Measurements from ENCODE around the gene YPEL1.
"Not testable (repeated sequence)": the region's sequence is repeated elsewhere in the genome, so short reads cannot be mapped to it uniquely, and the experiment has no call there.

YPEL1 gene

DNA sequence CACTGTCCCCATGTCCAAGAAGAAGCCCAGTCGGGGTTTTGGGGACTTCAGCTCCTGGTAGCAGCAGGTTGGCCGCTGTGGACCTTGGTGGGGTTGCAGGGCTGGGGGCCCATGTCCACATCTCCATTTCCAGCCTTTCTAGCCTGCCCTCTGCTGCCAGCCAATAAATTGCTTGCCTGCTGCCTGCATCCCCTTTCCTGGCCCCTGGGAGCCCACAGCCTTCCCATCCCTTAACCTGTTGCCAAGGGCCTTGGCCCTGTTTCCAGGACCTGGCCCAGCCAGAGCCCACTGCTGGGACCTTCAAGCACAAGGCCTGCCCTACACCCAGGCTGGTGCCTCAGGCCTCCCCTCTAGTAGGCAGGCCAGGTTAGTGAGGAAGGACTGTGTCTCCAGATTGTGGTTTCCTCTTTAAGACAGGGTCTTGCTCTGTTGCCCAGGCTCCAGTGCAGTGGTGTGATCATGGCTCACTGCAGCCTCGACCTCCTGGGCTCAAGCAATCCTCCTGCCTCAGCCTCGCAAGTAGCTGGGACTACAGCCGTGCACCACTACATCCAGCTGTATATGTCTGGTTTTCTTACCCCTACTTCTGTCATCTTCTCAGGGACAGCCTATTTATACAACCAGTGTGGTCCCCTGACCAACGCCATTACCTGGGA is 40.0 kb downstream of the YPEL1 start:
- Histone ChIP-seq H3K4me1 (ENCODE audit: control insufficient read depth in 1 of 2, insufficient read depth in 2 of 2, low read length in 2 of 2) (peaks cover 0 to 11% of the 10 kb centered on the region in 2 donors), H3K27ac (ENCODE audit: low read length) (no peak overlapping the region), H3K27me3 (ENCODE audit: low read depth, low read length) (no peaks in the 10 kb centered on the region), H3K9me3 (ENCODE audit: control insufficient read depth in 1 of 2, low read length in 2 of 2) (no peaks in the 10 kb centered on the region), H3K4me3 (ENCODE audit: low read depth in 1 of 2, low read length in 2 of 2) (no peak overlapping the region), H3K36me3 (ENCODE audit: control insufficient read depth in 1 of 2, insufficient read depth in 2 of 2, low read length in 2 of 2) (peaks cover 29 to 61% of the 10 kb centered on the region in 2 donors)

DNA sequence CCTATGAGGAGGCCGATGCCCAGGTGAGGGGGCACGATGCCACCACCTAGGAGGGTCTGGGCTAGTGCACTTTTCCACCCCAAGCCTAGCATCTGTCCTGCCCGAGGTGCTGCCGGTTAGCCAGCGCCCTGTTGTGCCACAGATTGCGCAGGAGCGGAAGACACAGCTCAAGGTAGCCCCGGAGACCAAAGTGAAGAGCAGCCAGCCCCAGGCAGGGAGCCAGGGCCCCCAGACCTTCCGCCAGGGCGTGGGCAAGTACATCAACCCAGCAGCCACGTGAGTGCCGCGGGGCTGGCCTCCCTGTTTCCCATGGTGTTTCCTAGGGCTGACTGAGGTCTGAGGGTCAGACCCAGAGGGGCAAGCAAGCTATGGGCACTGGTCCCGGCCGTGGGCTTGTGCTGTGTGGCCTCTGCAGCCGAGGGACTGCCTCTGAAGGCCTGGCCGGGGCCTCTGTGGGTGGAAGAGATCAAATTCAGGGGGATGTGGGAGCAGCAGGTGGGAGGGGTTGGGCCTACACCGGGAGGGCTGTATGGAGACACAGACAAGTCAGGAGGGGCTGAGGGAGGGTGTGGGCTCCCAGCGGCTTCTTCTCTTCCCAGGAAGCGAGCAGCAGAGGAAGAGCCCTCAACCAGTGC is 40.7 kb downstream of the YPEL1 start:
- peaks cover 0 to 11% of the 10 kb centered on the region in 2 donors for H3K4me1 ChIP-seq (ENCODE audit: control insufficient read depth in 1 of 2, insufficient read depth in 2 of 2, low read length in 2 of 2)
- H3K4me3 ChIP-seq (ENCODE audit: low read depth in 1 of 2, low read length in 2 of 2): no peak overlapping the region
- H3K9me3 ChIP-seq (ENCODE audit: control insufficient read depth in 1 of 2, low read length in 2 of 2): no peaks in the 10 kb centered on the region
- H3K27ac ChIP-seq (ENCODE audit: low read length): no peak overlapping the region
- H3K27me3 ChIP-seq (ENCODE audit: low read depth, low read length): no peaks in the 10 kb centered on the region
- peaks cover 29 to 61% of the 10 kb centered on the region in 2 donors for H3K36me3 ChIP-seq (ENCODE audit: control insufficient read depth in 1 of 2, insufficient read depth in 2 of 2, low read length in 2 of 2)

DNA sequence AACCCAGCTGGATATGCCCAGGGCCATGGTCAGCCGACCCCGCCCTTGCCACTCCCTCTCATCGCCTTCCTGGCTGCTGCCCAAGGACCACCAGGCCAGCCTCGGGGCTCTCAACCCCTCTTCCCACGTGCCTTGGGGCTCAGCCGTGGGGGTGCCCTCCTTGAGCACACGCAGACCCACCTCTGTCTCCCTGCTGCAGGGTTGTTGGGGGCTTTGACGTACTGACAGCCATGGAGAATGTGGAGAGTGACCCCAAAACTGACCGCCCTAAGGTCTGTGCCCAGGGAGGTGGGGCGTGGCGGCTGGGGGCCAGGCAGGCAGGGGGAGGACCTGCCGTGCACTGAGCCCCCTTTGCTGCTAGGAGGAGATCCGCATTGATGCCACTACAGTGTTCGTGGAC is 41.2 kb downstream of the YPEL1 start:
- Histone ChIP-seq H3K4me3 (ENCODE audit: low read depth in 1 of 2, low read length in 2 of 2) (no peak overlapping the region), H3K9me3 (ENCODE audit: control insufficient read depth in 1 of 2, low read length in 2 of 2) (no peaks in the 10 kb centered on the region), H3K36me3 (ENCODE audit: control insufficient read depth in 1 of 2, insufficient read depth in 2 of 2, low read length in 2 of 2) (peaks cover 29 to 66% of the 10 kb centered on the region in 2 donors)

DNA sequence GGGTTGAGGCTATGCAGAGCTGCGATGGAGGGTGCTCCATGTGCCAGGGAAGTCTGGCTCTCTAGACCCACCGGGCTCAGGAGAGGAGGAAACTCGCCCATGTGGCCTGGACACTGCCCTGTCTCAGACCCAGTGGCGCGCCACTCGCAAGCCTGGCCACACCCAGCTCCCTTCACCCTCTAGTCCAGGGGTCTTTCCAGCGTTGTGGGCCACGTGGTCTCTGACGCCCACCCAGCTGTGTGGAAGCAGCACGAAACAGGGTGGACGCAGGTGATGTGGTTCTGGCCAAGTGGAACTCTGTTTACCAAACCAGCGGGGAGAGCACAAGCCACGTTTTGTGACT is 41.6 kb downstream of the YPEL1 start:
- no peaks in the 10 kb centered on the region for H3K9me3 ChIP-seq (ENCODE audit: control insufficient read depth in 1 of 2, low read length in 2 of 2)
- H3K27me3 ChIP-seq (ENCODE audit: low read depth, low read length): no peaks in the 10 kb centered on the region
- H3K27ac ChIP-seq (ENCODE audit: low read length): no peak overlapping the region
- no peak overlapping the region for H3K4me3 ChIP-seq (ENCODE audit: low read depth in 1 of 2, low read length in 2 of 2)
- peaks cover 29 to 68% of the 10 kb centered on the region in 2 donors for H3K36me3 ChIP-seq (ENCODE audit: control insufficient read depth in 1 of 2, insufficient read depth in 2 of 2, low read length in 2 of 2)
- H3K4me1 ChIP-seq (ENCODE audit: control insufficient read depth in 1 of 2, insufficient read depth in 2 of 2, low read length in 2 of 2): peaks cover 0 to 7% of the 10 kb centered on the region in 2 donors

More for the DNA sequence above, 41.2 kb downstream of the YPEL1 start:
- Histone ChIP-seq H3K4me1 (ENCODE audit: control insufficient read depth in 1 of 2, insufficient read depth in 2 of 2, low read length in 2 of 2) (peaks cover 0 to 11% of the 10 kb centered on the region in 2 donors), H3K27ac (ENCODE audit: low read length) (no peak overlapping the region), H3K27me3 (ENCODE audit: low read depth, low read length) (no peaks in the 10 kb centered on the region)

DNA sequence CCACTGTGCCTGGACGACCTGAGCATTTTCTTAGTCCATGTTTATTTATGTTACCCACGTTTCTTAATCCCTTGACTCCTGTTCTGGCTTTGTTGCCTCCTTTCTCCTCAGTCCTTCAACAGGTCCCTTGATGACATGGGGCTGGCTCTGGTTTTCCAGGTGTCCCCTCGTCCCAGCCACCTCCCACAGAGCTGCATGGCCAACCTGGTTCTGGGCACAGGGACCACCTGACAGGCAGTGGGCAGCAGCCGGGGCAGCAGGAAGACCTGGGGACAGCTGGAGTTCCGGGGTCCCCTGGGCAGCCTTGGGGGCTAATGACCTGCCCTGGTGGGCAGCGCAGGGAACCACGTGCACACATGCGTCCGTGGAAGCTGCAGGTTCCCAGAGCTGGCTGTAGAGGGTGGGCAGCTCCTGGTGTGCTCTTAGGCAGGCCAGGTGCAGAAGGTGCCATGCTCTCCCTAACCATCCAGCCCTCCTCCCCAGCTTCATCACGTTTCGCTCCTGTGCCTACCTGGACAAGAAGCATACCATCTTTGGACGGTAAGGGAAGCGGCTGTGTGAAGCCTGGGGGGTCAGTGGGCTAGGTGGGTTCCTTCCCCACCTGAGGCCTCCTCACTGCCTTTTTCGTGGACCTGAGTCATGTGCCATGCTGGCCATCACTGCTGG is 42.1 kb downstream of the YPEL1 start:
- H3K4me1 ChIP-seq (ENCODE audit: control insufficient read depth in 1 of 2, insufficient read depth in 2 of 2, low read length in 2 of 2): peaks cover 0 to 2% of the 10 kb centered on the region in 2 donors
- no peak overlapping the region for H3K4me3 ChIP-seq (ENCODE audit: low read depth in 1 of 2, low read length in 2 of 2)
- H3K27me3 ChIP-seq (ENCODE audit: low read depth, low read length): no peaks in the 10 kb centered on the region
- H3K9me3 ChIP-seq (ENCODE audit: control insufficient read depth in 1 of 2, low read length in 2 of 2): no peaks in the 10 kb centered on the region
- H3K36me3 ChIP-seq (ENCODE audit: control insufficient read depth in 1 of 2, insufficient read depth in 2 of 2, low read length in 2 of 2): peaks cover 29 to 68% of the 10 kb centered on the region in 2 donors
- H3K27ac ChIP-seq (ENCODE audit: low read length): no peak overlapping the region

DNA sequence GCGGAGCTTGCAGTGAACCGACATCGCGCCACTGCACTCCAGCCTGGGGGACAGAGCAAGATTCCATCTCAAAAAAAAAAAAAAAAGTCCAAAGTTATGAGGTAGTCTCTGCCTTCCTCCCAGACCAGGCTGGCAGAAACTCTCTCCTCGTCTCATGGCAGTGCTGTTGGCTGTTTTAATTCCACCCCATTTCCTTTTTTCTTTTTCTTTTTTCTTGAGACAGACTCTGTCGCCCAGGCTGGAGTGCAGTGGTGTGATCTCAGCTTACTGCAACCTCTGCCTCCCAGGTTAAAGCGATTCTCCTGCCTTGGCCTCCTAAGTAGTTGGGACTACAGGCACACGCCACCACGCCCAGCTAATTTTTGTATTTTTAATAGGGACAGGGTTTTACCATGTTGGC is 42.7 kb downstream of the YPEL1 start:
- H3K36me3 ChIP-seq (ENCODE audit: control insufficient read depth in 1 of 2, insufficient read depth in 2 of 2, low read length in 2 of 2): peaks cover 29 to 72% of the 10 kb centered on the region in 2 donors
- not testable (repeated sequence) for H3K4me1 ChIP-seq (ENCODE audit: control insufficient read depth in 1 of 2, insufficient read depth in 2 of 2, low read length in 2 of 2); H3K9me3 ChIP-seq (ENCODE audit: control insufficient read depth in 1 of 2, low read length in 2 of 2); H3K27me3 ChIP-seq (ENCODE audit: low read depth, low read length); H3K4me3 ChIP-seq (ENCODE audit: low read depth in 1 of 2, low read length in 2 of 2); H3K27ac ChIP-seq (ENCODE audit: low read length)

DNA sequence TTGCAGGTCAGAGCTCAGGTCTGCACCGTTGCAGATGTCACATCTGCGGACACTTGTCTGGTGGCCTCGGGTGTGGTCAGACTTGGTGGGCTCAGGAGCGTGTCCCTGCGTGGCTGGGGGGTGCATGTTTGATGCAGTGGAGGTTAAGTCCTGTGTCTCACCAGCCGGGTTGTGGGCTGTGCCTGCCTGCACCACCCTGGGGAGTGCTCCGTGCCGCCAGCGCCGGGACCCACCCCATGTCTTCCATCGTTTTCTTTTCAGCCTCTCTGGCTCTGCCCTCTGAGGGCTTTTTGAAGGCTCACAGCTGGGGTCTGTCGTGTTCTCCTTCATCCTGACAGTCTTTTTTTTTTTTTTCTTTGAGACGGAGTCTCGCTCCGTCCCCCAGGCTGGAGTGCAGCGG is 43.8 kb downstream of the YPEL1 start:
- Histone ChIP-seq H3K36me3 (ENCODE audit: control insufficient read depth in 1 of 2, insufficient read depth in 2 of 2, low read length in 2 of 2) (peaks cover 29 to 72% of the 10 kb centered on the region in 2 donors), H3K4me1 (ENCODE audit: control insufficient read depth in 1 of 2, insufficient read depth in 2 of 2, low read length in 2 of 2) (no peaks in the 10 kb centered on the region), H3K27me3 (ENCODE audit: low read depth, low read length) (no peaks in the 10 kb centered on the region), H3K9me3 (ENCODE audit: control insufficient read depth in 1 of 2, low read length in 2 of 2) (no peaks in the 10 kb centered on the region), H3K4me3 (ENCODE audit: low read depth in 1 of 2, low read length in 2 of 2) (no peak overlapping the region), H3K27ac (ENCODE audit: low read length) (no peak overlapping the region)

DNA sequence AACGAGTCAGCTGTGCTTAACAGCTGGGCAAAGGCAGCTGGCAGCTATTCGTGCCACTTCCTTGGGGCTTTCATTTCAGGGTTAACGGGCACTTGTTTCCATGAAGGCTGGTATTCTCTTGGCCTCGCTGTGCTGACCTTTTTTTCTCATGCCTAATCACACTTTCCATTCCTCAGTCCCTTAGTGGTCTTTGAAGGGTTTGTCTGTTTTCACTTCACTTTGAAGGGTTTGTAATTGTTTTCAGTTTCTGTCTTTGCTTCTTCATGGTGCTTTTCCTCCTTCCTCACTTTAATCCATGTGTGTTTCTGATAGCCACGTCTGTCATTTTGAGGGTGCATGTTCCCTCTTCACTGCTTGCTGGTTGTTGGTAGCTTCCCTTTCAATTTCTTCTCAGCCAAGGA is 45.2 kb downstream of the YPEL1 start:
- H3K27me3 ChIP-seq (ENCODE audit: low read depth, low read length): no peaks in the 10 kb centered on the region
- H3K9me3 ChIP-seq (ENCODE audit: control insufficient read depth in 1 of 2, low read length in 2 of 2): no peaks in the 10 kb centered on the region
- no peak overlapping the region for H3K27ac ChIP-seq (ENCODE audit: low read length)
- H3K4me1 ChIP-seq (ENCODE audit: control insufficient read depth in 1 of 2, insufficient read depth in 2 of 2, low read length in 2 of 2): no peaks in the 10 kb centered on the region
- H3K36me3 ChIP-seq (ENCODE audit: control insufficient read depth in 1 of 2, insufficient read depth in 2 of 2, low read length in 2 of 2): peaks cover 21 to 73% of the 10 kb centered on the region in 2 donors
- H3K4me3 ChIP-seq (ENCODE audit: low read depth in 1 of 2, low read length in 2 of 2): no peak overlapping the region

DNA sequence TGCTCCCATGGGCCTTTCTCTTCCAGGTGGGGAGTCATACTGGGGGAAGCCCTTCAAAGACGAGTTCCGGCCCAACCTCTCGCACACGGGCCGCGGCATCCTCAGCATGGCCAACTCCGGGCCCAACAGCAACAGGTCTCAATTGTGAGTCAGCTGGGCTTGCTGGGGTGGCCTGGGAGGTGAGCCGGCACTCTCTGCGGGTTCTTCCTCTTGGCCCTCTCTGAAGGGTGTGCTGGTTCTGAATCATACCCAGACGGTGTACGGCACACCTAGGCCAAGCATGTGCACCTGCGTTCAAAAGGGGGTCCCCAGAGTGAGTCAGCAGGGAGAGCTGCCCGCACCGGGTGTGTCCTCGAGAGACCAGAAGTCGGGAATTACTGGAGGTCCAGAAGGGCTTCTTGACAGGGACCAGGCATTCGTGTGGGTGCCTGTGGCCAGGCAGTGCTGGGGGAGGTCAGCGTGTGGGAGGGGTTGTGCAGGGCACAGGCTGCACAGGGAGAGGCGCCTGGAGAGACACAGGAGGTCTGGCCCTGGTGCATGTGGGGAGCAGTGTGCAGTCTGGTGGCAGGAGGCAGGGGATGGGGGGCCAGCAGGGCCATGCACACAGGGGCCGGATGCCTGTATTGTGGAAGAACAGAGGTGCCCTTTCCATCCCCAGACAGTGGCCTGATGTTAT is 46.8 kb downstream of the YPEL1 start:
- Histone ChIP-seq H3K36me3 (ENCODE audit: control insufficient read depth in 1 of 2, insufficient read depth in 2 of 2, low read length in 2 of 2) (peaks cover 19 to 67% of the 10 kb centered on the region in 2 donors), H3K27me3 (ENCODE audit: low read depth, low read length) (no peaks in the 10 kb centered on the region), H3K9me3 (ENCODE audit: control insufficient read depth in 1 of 2, low read length in 2 of 2) (no peaks in the 10 kb centered on the region), H3K27ac (ENCODE audit: low read length) (no peak overlapping the region), H3K4me1 (ENCODE audit: control insufficient read depth in 1 of 2, insufficient read depth in 2 of 2, low read length in 2 of 2) (no peaks in the 10 kb centered on the region), H3K4me3 (ENCODE audit: low read depth in 1 of 2, low read length in 2 of 2) (no peak overlapping the region)

DNA sequence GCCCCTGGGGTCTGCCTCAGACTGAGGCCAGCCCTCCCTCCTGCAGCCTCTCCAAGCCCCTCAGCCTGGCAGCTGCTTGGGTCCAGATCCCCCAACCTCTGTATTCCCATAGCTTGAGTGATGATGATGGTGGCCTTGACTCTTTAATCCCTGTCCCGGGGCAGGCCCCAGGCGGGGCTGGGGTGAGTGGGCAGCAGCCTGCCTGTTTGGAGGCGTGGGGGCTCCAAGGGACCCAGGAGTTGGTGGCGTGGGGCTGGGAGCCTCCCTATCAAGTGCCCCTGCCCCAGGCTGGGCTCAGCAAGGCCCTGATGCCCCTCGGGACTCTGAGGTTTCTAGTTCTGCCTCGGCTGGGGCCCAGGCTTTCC is 47.3 kb downstream of the YPEL1 start:
- H3K9me3 ChIP-seq (ENCODE audit: control insufficient read depth in 1 of 2, low read length in 2 of 2): no peaks in the 10 kb centered on the region
- H3K27ac ChIP-seq (ENCODE audit: low read length): no peak overlapping the region
- H3K4me1 ChIP-seq (ENCODE audit: control insufficient read depth in 1 of 2, insufficient read depth in 2 of 2, low read length in 2 of 2): no peaks in the 10 kb centered on the region
- no peak overlapping the region for H3K4me3 ChIP-seq (ENCODE audit: low read depth in 1 of 2, low read length in 2 of 2)
- peaks cover 14 to 65% of the 10 kb centered on the region in 2 donors for H3K36me3 ChIP-seq (ENCODE audit: control insufficient read depth in 1 of 2, insufficient read depth in 2 of 2, low read length in 2 of 2)
- H3K27me3 ChIP-seq (ENCODE audit: low read depth, low read length): no peaks in the 10 kb centered on the region

DNA sequence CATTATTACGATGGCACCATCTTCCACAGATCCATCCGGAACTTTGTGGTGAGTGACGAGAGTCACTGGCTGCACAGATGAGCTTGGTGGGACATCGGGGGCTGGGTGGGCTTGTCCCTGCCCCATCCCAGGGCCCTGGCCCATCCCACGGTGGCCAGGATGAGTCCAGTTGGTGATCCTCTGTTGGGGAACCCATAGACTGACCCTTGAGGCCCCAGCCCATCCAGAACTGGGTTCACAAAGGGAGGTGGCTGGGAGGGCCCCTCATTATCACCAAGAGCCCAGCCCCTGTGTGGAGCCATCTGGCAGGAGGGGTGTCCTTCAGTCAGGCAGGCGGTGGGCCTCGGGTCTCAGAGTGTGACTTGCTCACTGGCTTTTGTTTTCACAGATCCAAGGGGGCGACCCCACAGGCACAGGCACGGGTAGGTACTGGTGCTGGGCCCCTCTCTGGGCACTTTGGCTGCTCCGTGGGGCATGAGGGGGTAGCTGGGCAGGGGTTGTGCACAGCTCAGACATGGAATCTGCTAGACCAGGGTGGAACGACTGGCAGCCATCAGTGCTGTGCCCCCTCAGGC is 47.8 kb downstream of the YPEL1 start:
- peaks cover 14 to 66% of the 10 kb centered on the region in 2 donors for H3K36me3 ChIP-seq (ENCODE audit: control insufficient read depth in 1 of 2, insufficient read depth in 2 of 2, low read length in 2 of 2)

More for the DNA sequence above, 47.8 kb downstream of the YPEL1 start:
- no peaks in the 10 kb centered on the region for H3K27me3 ChIP-seq (ENCODE audit: low read depth, low read length)
- H3K4me1 ChIP-seq (ENCODE audit: control insufficient read depth in 1 of 2, insufficient read depth in 2 of 2, low read length in 2 of 2): no peaks in the 10 kb centered on the region
- H3K4me3 ChIP-seq (ENCODE audit: low read depth in 1 of 2, low read length in 2 of 2): no peak overlapping the region
- no peaks in the 10 kb centered on the region for H3K9me3 ChIP-seq (ENCODE audit: control insufficient read depth in 1 of 2, low read length in 2 of 2)
- no peak overlapping the region for H3K27ac ChIP-seq (ENCODE audit: low read length)

Data from muscle layer of duodenum (tissue), 2 donors.